Measurements from ENCODE around the gene POLR2A. TPM values are rescaled to one million over a fixed set of nuclear protein-coding genes. Genes with fewer than 3 reads are reported as not detected.
"Not testable (repeated sequence)": the region's sequence is repeated elsewhere in the genome, so short reads cannot be mapped to it uniquely, and the experiment has no call there.

Gene POLR2A
- total RNA-seq, 1 donor from 2014 or later = 148 TPM

DNA sequence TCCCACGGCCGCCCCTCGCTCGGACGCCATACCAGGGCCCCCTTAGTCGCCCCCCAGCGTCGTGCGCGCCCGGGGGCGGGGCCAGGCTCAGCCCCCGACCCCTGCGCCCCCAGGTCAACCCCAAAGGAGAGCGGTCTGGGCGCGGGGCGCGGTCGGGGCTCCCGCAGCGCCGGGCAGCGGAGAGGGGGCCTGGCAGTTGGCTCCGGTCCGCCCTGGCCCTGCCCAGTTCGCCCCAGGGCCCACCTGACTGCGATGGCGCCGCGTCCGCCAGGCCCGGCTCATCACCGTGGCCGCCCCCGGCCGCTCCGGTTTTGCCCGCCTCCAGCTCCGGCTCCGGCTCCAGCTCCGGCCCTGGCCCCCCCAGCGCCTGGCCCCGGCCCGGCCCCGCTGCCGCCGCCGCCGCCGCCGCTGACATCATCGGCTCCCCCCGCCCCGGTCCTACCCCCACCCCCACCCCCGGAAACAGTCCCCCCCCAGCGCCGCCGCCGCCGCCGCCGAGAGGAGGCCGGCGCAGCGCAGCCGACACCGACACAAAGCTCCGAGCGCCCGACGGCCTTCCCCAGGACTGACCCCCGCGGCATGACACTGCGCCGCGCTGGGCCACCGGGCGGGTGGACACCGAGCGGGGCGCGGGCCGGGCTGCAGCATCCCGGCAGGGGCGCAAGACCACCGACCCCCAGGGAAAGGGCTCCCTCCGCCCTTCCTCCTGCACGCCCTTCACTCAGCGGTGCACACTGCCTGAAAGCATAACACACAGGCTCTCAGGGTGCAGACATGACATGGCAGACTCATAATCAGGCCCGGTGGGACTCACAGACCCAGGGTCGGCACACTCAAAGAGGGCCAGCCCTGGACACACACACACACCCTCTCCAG lies 4.7 kb upstream of the POLR2A start, which contains the start of gene ZBTB4:
Gene ZBTB4, minus strand, starts transcription at position 419 of the 876 bp plus-strand sequence. CDS start 12,830 bp downstream, outside the sequence.
- Mint-ChIP-seq H3K27ac (ENCODE audit: unreplicated experiment) (peak within 1 kb of the TSS; percentile 95), H3K27me3 (ENCODE audit: unreplicated experiment) (no peaks in the 10 kb centered on the region), H3K4me3 (ENCODE audit: unreplicated experiment) (peak within 1 kb of the TSS; percentile 84), H3K9me3 (ENCODE audit: unreplicated experiment) (no peaks in the 10 kb centered on the region), H3K36me3 (ENCODE audit: unreplicated experiment) (peaks cover 4% of the 10 kb centered on the region), H3K4me1 (ENCODE audit: unreplicated experiment) (peaks cover 58% of the 10 kb centered on the region)
- no peak for DNase-seq (ENCODE audit: extremely low spot score, unreplicated experiment)
- TF ChIP-seq, protein P1, sequence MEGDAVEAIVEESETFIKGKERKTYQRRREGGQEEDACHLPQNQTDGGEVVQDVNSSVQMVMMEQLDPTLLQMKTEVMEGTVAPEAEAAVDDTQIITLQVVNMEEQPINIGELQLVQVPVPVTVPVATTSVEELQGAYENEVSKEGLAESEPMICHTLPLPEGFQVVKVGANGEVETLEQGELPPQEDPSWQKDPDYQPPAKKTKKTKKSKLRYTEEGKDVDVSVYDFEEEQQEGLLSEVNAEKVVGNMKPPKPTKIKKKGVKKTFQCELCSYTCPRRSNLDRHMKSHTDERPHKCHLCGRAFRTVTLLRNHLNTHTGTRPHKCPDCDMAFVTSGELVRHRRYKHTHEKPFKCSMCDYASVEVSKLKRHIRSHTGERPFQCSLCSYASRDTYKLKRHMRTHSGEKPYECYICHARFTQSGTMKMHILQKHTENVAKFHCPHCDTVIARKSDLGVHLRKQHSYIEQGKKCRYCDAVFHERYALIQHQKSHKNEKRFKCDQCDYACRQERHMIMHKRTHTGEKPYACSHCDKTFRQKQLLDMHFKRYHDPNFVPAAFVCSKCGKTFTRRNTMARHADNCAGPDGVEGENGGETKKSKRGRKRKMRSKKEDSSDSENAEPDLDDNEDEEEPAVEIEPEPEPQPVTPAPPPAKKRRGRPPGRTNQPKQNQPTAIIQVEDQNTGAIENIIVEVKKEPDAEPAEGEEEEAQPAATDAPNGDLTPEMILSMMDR (IDR thresholded peaks at IDR 0.05) = no peak

DNA sequence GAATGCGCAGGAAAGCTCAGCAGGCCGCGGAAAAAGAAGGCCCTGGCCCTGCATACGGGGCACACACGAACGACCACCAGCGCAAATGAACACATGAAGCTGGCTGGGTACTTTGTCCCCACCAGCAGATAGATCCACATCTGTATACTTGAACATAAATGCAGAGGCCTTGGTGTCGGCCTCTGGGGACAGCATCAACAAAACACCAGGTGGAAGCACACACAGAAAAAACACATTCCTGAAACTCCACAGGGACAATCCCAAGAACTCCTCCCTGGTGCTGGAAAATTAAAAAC lies 4.1 kb upstream of the POLR2A start:
- H3K4me3 Mint-ChIP-seq (ENCODE audit: unreplicated experiment) = peak overlapping the region; percentile 84
- no peak for DNase-seq (ENCODE audit: extremely low spot score, unreplicated experiment)
- peaks cover 61% of the 10 kb centered on the region for H3K4me1 Mint-ChIP-seq (ENCODE audit: unreplicated experiment)
- H3K27ac Mint-ChIP-seq (ENCODE audit: unreplicated experiment) = peak overlapping the region; percentile 95
- TF ChIP-seq, protein P1 (IDR thresholded peaks at IDR 0.05) = no peak
- H3K9me3 Mint-ChIP-seq (ENCODE audit: unreplicated experiment) = no peaks in the 10 kb centered on the region
- H3K36me3 Mint-ChIP-seq (ENCODE audit: unreplicated experiment) = peaks cover 4% of the 10 kb centered on the region
- no peaks in the 10 kb centered on the region for H3K27me3 Mint-ChIP-seq (ENCODE audit: unreplicated experiment)

DNA sequence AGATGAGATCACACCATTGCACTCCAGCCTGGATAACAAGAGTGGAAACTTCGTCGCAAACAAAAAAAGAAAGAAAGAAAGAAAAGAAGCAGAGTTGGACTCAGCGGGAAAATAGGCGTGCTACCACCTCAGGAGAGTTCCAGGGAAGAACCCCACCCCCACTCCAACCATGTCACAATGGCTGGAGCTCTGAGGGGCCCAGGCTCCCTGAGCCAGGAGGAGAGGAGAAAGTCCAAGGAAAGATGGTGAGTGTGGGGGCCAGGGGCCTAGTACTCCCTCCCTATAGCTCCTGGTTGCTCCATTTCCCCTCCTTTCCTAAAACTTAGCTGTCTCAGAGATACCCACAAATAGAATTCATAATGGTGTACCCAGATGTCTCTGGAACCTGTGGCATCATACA lies 2.9 kb upstream of the POLR2A start, which contains the start of gene SLC35G6:
Gene SLC35G6, plus strand, starts transcription at position 172 of the 400 bp plus-strand sequence. Its CDS starts 71 bp downstream, at position 243.
- not testable (repeated sequence) for H3K36me3 Mint-ChIP-seq (ENCODE audit: unreplicated experiment); H3K27me3 Mint-ChIP-seq (ENCODE audit: unreplicated experiment); H3K9me3 Mint-ChIP-seq (ENCODE audit: unreplicated experiment); DNase-seq (ENCODE audit: extremely low spot score, unreplicated experiment)
- Mint-ChIP-seq H3K4me1 (ENCODE audit: unreplicated experiment) (peaks cover 63% of the 10 kb centered on the region), H3K4me3 (ENCODE audit: unreplicated experiment) (peak within 1 kb of the TSS; percentile 84), H3K27ac (ENCODE audit: unreplicated experiment) (peak within 1 kb of the TSS; percentile 100)

DNA sequence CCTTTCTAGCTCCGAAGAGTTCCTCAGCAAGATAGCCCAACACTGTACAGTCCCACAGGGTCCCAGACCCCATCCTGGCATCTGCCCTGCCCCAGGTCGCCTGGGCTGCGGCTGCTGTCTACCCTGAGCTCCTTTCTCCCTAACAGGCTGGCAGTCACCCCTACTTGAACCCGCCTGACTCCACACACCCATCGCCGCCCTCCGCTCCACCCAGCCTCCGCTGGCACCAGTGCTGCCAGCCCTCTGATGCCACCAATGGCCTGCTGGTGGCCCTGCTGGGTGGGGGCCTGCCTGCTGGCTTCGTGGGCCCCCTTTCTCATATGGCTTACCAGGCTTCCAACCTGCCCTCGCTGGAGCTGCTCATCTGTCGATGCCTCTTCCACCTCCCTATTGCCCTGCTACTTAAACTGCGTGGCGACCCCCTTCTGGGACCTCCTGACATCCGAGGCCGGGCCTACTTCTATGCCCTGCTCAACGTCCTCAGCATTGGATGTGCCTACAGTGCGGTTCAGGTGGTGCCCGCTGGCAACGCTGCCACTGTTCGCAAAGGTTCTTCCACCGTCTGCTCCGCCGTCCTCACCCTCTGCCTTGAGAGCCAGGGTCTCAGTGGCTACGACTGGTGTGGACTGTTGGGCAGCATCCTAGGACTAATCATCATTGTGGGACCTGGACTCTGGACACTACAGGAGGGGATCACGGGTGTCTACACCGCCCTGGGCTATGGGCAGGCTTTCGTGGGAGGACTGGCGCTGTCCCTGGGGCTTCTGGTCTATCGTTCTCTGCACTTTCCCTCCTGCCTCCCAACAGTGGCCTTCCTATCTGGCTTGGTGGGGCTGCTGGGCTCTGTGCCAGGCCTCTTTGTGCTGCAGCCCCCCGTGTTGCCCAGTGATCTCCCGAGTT lies 2.1 kb upstream of the POLR2A start:
- Mint-ChIP-seq H3K4me3 (ENCODE audit: unreplicated experiment) (peak overlapping the region; percentile 91), H3K4me1 (ENCODE audit: unreplicated experiment) (peaks cover 63% of the 10 kb centered on the region), H3K27ac (ENCODE audit: unreplicated experiment) (peak overlapping the region; percentile 100)
- H3K9me3 Mint-ChIP-seq (ENCODE audit: unreplicated experiment); H3K27me3 Mint-ChIP-seq (ENCODE audit: unreplicated experiment); H3K36me3 Mint-ChIP-seq (ENCODE audit: unreplicated experiment); DNase-seq (ENCODE audit: extremely low spot score, unreplicated experiment): not testable (repeated sequence)

DNA sequence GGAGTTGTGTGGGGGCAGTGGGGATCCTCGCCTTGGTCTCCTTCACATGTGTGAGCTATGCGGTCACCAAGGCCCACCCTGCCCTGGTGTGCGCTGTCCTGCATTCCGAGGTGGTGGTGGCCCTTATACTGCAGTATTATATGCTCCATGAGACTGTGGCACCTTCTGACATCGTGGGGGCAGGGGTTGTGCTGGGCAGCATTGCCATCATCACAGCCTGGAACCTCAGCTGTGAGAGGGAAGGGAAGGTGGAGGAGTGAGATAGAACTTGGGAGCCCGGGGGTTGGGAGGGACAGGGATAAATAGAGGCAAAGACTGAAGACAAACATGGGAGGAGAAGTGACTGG lies 1.5 kb upstream of the POLR2A start:
- H3K27me3 Mint-ChIP-seq (ENCODE audit: unreplicated experiment); DNase-seq (ENCODE audit: extremely low spot score, unreplicated experiment); H3K36me3 Mint-ChIP-seq (ENCODE audit: unreplicated experiment); H3K9me3 Mint-ChIP-seq (ENCODE audit: unreplicated experiment): not testable (repeated sequence)
- Mint-ChIP-seq H3K4me1 (ENCODE audit: unreplicated experiment) (peaks cover 63% of the 10 kb centered on the region), H3K27ac (ENCODE audit: unreplicated experiment) (peak overlapping the region; percentile 100), H3K4me3 (ENCODE audit: unreplicated experiment) (peak overlapping the region; percentile 91)

DNA sequence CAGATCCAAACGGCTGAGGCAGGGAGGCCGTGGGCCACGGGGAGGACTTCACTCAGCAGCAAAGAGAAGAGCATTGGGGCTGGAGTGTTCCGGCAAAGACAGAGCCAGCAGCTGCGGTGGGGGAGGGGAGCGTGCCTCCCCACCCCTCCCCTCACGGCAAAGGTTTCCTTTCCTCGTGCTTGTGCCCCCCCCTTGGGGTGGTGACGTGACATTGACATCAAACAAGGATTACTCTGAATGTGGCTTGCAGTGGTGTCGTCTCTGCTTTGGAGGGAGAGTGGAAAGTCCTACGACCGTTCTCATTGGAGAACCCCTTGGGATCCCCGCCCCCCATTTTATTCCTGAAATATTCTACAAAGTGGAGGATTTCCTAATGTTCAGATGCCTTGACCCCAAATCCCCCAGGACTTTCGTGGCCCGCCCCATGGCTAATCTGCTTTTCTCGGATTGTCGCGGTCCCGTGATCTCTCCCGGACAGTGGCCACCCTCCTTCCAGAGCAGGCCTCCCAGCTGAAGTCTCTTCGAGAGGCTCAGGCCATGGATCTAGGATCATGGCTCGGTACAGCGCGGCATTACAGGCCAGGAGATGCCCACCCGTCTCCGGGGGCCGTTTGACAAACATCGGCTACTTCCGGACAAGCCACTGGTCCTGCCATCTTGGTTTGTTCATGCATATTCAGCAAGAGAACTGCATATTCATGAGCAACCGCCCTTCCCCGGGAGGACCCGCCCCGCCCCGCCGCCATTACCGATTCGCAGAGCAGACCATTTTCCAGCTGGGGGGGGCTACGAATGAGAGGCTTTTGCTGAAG lies 705 bp upstream of the POLR2A start:
- peaks cover 61% of the 10 kb centered on the region for H3K4me1 Mint-ChIP-seq (ENCODE audit: unreplicated experiment)
- H3K27me3 Mint-ChIP-seq (ENCODE audit: unreplicated experiment) = no peaks in the 10 kb centered on the region
- H3K9me3 Mint-ChIP-seq (ENCODE audit: unreplicated experiment) = no peaks in the 10 kb centered on the region
- DNase-seq (ENCODE audit: extremely low spot score, unreplicated experiment) = peak; percentile 96
- H3K36me3 Mint-ChIP-seq (ENCODE audit: unreplicated experiment) = peaks cover 7% of the 10 kb centered on the region
- peak overlapping the region; percentile 91 for H3K4me3 Mint-ChIP-seq (ENCODE audit: unreplicated experiment)
- H3K27ac Mint-ChIP-seq (ENCODE audit: unreplicated experiment) = peak overlapping the region; percentile 100
- TF ChIP-seq, protein P1 (IDR thresholded peaks at IDR 0.05) = no peak
